Measurements from ENCODE around the gene NACA.
"Not testable (repeated sequence)": the region's sequence is repeated elsewhere in the genome, so short reads cannot be mapped to it uniquely, and the experiment has no call there.

The NACA gene

GRCh38 chr12:56763753-56764657 lies 38.9 kb upstream of the NACA start:
- TF ChIP-seq, protein P1, sequence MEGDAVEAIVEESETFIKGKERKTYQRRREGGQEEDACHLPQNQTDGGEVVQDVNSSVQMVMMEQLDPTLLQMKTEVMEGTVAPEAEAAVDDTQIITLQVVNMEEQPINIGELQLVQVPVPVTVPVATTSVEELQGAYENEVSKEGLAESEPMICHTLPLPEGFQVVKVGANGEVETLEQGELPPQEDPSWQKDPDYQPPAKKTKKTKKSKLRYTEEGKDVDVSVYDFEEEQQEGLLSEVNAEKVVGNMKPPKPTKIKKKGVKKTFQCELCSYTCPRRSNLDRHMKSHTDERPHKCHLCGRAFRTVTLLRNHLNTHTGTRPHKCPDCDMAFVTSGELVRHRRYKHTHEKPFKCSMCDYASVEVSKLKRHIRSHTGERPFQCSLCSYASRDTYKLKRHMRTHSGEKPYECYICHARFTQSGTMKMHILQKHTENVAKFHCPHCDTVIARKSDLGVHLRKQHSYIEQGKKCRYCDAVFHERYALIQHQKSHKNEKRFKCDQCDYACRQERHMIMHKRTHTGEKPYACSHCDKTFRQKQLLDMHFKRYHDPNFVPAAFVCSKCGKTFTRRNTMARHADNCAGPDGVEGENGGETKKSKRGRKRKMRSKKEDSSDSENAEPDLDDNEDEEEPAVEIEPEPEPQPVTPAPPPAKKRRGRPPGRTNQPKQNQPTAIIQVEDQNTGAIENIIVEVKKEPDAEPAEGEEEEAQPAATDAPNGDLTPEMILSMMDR (IDR thresholded peaks at IDR 0.05; ENCODE audit: low read depth, low read length), result no peak
- no peak for DNase-seq (ENCODE audit: extremely low read depth, low read depth)

- TF ChIP-seq, protein P1 (IDR thresholded peaks at IDR 0.05; ENCODE audit: low read depth, low read length), result no peak
- no peak for DNase-seq (ENCODE audit: extremely low read depth, low read depth)
Observed at GRCh38 chr12:56761812-56762211, 36.7 kb upstream of the NACA start.

GRCh38 chr12:56760460-56760859 lies 35.4 kb upstream of the NACA start:
- DNase-seq (ENCODE audit: extremely low read depth, low read depth), result no peak

DNA sequence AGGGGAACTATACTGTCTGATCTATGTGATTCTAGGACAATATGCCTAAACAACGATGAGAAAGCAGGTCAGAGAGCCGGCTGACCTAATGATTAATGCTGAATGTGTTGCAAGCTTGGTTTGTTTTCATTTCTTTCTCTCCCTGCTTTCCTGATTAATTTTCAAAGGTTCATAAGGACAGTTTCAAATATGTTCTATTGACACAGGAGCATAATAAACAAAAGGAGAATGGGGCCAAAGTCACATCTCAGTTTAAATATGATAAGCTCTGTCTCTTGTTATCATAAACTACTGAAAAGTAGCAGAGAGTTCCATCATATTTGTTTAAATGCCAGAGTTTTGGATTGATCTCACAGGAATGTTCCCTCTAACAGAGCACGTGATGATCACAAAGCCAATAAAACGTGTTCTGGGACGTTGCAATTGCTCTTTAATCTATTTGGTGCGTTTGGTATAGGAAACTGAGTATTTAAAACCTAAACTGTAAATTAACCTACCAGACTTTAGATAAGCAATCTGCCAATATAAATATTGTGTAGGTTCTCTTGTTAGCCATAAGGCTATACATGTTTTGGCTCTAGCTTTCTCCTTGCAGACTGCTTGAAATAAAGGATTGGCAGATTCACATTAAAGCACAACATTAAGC lies 34.3 kb upstream of the NACA start:
- TF ChIP-seq, protein P1 (IDR thresholded peaks at IDR 0.05; ENCODE audit: low read depth, low read length), result no peak
- DNase-seq (ENCODE audit: extremely low read depth, low read depth), result no peak

More at GRCh38 chr12:56760460-56760859, 35.4 kb upstream of the NACA start:
- TF ChIP-seq, protein P1 (IDR thresholded peaks at IDR 0.05; ENCODE audit: low read depth, low read length), result no peak

DNA sequence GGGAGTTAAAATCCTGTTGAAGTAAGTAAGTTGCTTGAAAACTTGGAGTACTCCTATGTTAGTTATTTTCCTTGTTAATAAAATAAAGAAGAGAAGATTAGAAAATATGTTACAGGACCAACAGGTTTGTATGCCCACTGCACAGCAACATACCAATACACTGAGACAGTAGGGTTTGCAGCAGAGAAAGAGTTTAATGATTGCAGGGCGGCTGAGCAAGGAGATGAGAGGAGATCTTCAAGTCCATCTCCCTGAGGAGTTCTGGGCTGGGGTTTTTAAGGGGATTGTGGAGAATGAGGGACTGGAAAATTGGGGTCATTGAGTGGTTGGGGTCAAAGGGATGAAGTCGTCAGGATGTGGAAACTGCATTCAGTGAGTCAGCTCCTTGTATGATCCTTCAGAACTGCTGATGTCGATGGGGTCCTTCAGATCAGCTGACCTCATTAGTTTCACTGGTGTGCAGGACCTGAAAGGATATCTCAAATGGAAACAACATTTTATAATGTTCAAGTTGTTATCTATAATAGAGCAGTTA lies 33.7 kb upstream of the NACA start:
- no peak for DNase-seq (ENCODE audit: extremely low read depth, low read depth)
- TF ChIP-seq, protein P1 (IDR thresholded peaks at IDR 0.05; ENCODE audit: low read depth, low read length), result no peak

DNA sequence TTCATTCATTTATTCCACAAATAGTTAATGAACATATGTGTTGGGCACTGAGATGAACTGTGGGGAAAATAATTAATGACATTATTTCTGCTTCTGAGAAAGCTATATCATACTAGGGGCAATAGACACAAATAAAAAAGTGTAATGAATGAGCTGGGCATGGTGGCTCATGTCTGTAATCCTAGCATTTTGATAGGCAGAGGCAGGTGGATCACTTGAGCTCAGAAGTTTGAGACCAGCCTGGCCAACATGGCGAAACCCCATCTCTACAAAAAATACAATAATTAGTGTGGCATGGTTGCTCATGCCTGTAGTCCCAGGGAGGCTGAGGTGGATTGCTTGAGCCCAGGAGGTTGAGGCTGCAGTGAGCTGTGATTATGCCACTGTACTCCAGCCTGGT lies 32.9 kb upstream of the NACA start:
- DNase-seq (ENCODE audit: extremely low read depth, low read depth), result not testable (repeated sequence)

DNA sequence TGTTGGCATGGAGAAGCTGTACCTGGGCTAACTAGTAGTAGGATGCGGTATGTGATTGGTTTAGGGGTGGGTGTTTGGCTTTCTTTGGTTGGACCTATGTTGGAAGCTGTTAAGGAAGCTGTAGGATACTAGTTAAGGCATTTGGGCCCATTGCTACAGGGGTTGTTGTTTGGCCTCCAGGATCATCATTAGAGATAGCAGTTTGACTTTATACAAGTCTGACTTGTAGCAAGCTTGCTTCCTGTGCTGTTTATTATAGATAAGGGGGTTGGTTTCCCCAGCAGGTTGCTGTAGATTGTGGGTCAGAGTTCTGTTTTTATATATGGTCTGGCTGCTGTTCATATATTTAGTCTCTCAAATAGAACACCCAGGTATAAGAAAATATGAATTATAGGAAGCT lies 28.5 kb upstream of the NACA start:
- DNase-seq (ENCODE audit: extremely low read depth, low read depth), result no peak
- TF ChIP-seq, protein P1 (IDR thresholded peaks at IDR 0.05; ENCODE audit: low read depth, low read length), result no peak

Data from AG09319 (cell line).